ENCODE data around the gene ST3GAL4. TPM values are rescaled to one million over a fixed set of nuclear protein-coding genes. Genes with fewer than 3 reads are reported as not detected.

The ST3GAL4 gene
- total and polyA plus RNA-seq, 9 of the 15 experiments (the other 6 are each of a cell fraction or from before 2014, with no cell fraction given), result 0.27 to 22.9 (median 10.5) TPM

DNA sequence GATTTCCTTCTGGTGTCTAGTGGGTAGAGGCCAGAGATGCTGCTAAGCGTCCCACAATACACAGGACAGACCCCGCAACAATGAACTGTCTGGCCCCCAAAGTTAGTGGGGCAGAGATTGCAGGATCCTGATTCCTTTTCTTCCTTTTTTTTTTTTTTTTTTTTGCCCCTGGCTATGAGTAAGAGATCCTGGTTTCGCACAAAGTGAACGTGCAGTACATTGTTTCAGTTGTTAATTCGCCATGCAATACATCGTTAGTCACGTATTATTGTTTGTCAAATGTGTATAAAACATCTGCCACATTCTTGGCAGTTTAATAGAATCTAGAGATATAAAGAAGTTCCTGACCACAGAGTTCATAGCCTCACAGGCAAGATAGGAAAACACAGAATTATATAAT is 20.2 kb downstream of the ST3GAL4 start:
- DNase-seq (ENCODE audit: extremely low read depth in 1 of 4, low spot score in 3 of 4), result no peak
- Histone ChIP-seq H3K27ac (ENCODE audit: extremely low read depth, low read depth, low read length) (no peak overlapping the region), H3K9ac (ENCODE audit: insufficient read depth in 1 of 2, low read depth in 2 of 2, low read length in 2 of 2) (no peak overlapping the region), H3K27me3 (ENCODE audit: control insufficient read depth in 2 of 2, insufficient read depth in 2 of 2, low read length in 2 of 2) (no peaks in the 10 kb centered on the region), H4K20me1 (replicated peaks; ENCODE audit: control insufficient read depth, insufficient read depth, low read length) (peaks cover 4% of the 10 kb centered on the region; the same call in 1 of the 2 replicates), H3K4me2 (ENCODE audit: insufficient read depth, low read length) (no peak overlapping the region), H3K79me2 (ENCODE audit: control insufficient read depth, insufficient read depth, low read length) (no peaks in the 10 kb centered on the region), H3K4me1 (replicated peaks in 1 of 2; ENCODE audit: control insufficient read depth in 2 of 2, insufficient read depth in 2 of 2, low read length in 2 of 2) (no peaks in the 10 kb centered on the region; a peak in 1 of 5 replicates), H3K9me1 (ENCODE audit: control insufficient read depth, insufficient read depth, low read length) (no peaks in the 10 kb centered on the region), H3K36me3 (ENCODE audit: control insufficient read depth, insufficient read depth, low read length) (no peaks in the 10 kb centered on the region), H3K9me3 (replicated peaks; ENCODE audit: control insufficient read depth, insufficient read depth, low read depth, low read length) (no peaks in the 10 kb centered on the region), H3K4me3 (no peak overlapping the region), H2AFZ (ENCODE audit: low read depth, low read length) (no peak overlapping the region)
- no TSS peak for BruUV-seq (replicated peaks)
- CTCF ChIA-PET (ENCODE audit: low intra/inter-chr PET ratio), result no interaction called here
- TF ChIP-seq SP1 (CRISPR knock-in tag; IDR thresholded peaks at IDR 0.05), result no peak
- no peak for TF ChIP-seq RBM25 (IDR thresholded peaks at IDR 0.05; ENCODE audit: low read depth, low read length, severe bottlenecking)
- no peak for TF ChIP-seq CCNT2 (IDR thresholded peaks at IDR 0.05; ENCODE audit: borderline replicate concordance, extremely low read depth, insufficient read length, low read depth, low read length)
- no peak for TF ChIP-seq SIN3A (IDR thresholded peaks at IDR 0.05; ENCODE audit: borderline replicate concordance in 2 of 2, control insufficient read depth in 1 of 2, low read depth in 2 of 2, low read length in 2 of 2)
- no peak for TF ChIP-seq MECOM (CRISPR knock-in tag; IDR thresholded peaks at IDR 0.05)
- no peak for TF ChIP-seq ELF4 (CRISPR knock-in tag; IDR thresholded peaks at IDR 0.05)
- TF ChIP-seq ZFP36 (IDR thresholded peaks at IDR 0.05; ENCODE audit: low read depth, low read length, partially characterized antibody), result no peak
- no peak for TF ChIP-seq HCFC1 (IDR thresholded peaks at IDR 0.05; ENCODE audit: low read depth, low read length)
- no peak for TF ChIP-seq HDAC8 (tag; IDR thresholded peaks at IDR 0.05)
- no peak for ATAC-seq
- in situ Hi-C loops (cut with MboI), result no loop called here
- intact Hi-C loops (cut with micrococcal nuclease), result no loop called here
- no peak for FAIRE-seq
- 58% methylated on average over 7 of the region's 7 CpGs for WGBS (ENCODE audit: insufficient coverage, low coverage, missing lambda C conversion rate)
- POLR2A ChIA-PET, result no interaction called here

All from K562 (cell line).